H54 (cell line): ENCODE results near the gene MAPK7.

Source experiments
- DNase-seq: peaks from one replicate; pipeline ENCODE4 v3.0.0; 2011; ENCODE audit warnings: low spot score, mixed read lengths; ENCODE audit not compliant: insufficient read length
- FAIRE-seq: peaks from 3 replicates; lab custom pipeline; 2011; peaks lifted over from hg19 to GRCh38; lab: Jason Lieb, UNC
- POLR2A ChIP-seq: IDR thresholded peaks from 2 replicates; pipeline ENCODE4 v1.6.1; 2011; ENCODE audit warnings: low read depth, mild to moderate bottlenecking, low read length

Gene MAPK7

GRCh38 chr17:19375732-19376131 is 2.6 kb upstream of the MAPK7 start:
- DNase-seq: no peak
- TF ChIP-seq POLR2A: no peak
- no peak for FAIRE-seq

GRCh38 chr17:19376811-19377210 is 1.5 kb upstream of the MAPK7 start:
- DNase-seq (no peak), FAIRE-seq (no peak)
- TF ChIP-seq POLR2A: no peak

GRCh38 chr17:19377602-19378415 is 489 bp upstream of the MAPK7 start:
- DNase-seq (peak; percentile 99), FAIRE-seq (peak; percentile 61)
- TF ChIP-seq POLR2A: peak; percentile 60

GRCh38 chr17:19379361-19380065 is 1.2 kb downstream of the MAPK7 start:
- DNase-seq: no peak
- no peak for FAIRE-seq
- no peak for TF ChIP-seq POLR2A

- FAIRE-seq: no peak
- DNase-seq: no peak
- TF ChIP-seq POLR2A: no peak
Observed at GRCh38 chr17:19380481-19381301, 2.4 kb downstream of the MAPK7 start.

- TF ChIP-seq POLR2A: no peak
- FAIRE-seq (no peak), DNase-seq (no peak)
Observed at GRCh38 chr17:19381361-19381740, 3.1 kb downstream of the MAPK7 start.

- TF ChIP-seq POLR2A: no peak
- no peak for FAIRE-seq
- DNase-seq: no peak
Observed at GRCh38 chr17:19381741-19382444, 3.6 kb downstream of the MAPK7 start.

- TF ChIP-seq POLR2A: no peak
- DNase-seq (no peak), FAIRE-seq (no peak)
Observed at GRCh38 chr17:19382531-19383444, 4.5 kb downstream of the MAPK7 start.

- no peak for DNase-seq
- no peak for TF ChIP-seq POLR2A
- FAIRE-seq: no peak
Observed at GRCh38 chr17:19383681-19384470, 5.6 kb downstream of the MAPK7 start.

GRCh38 chr17:19384723-19385391 is 6.6 kb downstream of the MAPK7 start:
- TF ChIP-seq POLR2A: no peak
- no peak for DNase-seq
- FAIRE-seq: no peak

- no peak for FAIRE-seq
- no peak for DNase-seq
- TF ChIP-seq POLR2A: no peak
Observed at GRCh38 chr17:19385521-19385983, 7.3 kb downstream of the MAPK7 start.
